Astrocyte (in vitro differentiated cells and primary cell): Measurements from ENCODE around the gene CHST11. TPM values are rescaled to one million over a fixed set of nuclear protein-coding genes. Genes with fewer than 3 reads are reported as not detected.

ENCODE experiments used
- DNase-seq: peaks from one replicate; pipeline ENCODE4 v3.0.0-alpha.2; 2010; ENCODE audit warnings: low read depth
- FAIRE-seq: peaks from 2 replicates; lab custom pipeline; 2011; peaks lifted over from hg19 to GRCh38; lab: Jason Lieb, UNC
- H2AFZ ChIP-seq: 2 replicates; pipeline ENCODE4 v1.6.0; 2012; ENCODE audit warnings: low read depth, low read length, inconsistent platforms
- H3K27ac ChIP-seq: 2 replicates; pipeline ENCODE4 v1.5.1; 2011; ENCODE audit warnings: low read depth, low read length, inconsistent platforms
- H3K27me3 ChIP-seq: 2 replicates; pipeline ENCODE4 v1.6.0; 2011; ENCODE audit warnings: low read length, inconsistent platforms; ENCODE audit not compliant: insufficient read depth
- H3K36me3 ChIP-seq: 2 replicates; pipeline ENCODE4 v1.5.1; 2011; ENCODE audit warnings: low read length, inconsistent platforms; ENCODE audit not compliant: insufficient read depth
- H3K4me1 ChIP-seq: 2 replicates; pipeline ENCODE4 v1.5.1; 2011; ENCODE audit warnings: low read length, inconsistent platforms; ENCODE audit not compliant: insufficient read depth
- H3K4me2 ChIP-seq: 2 replicates; pipeline ENCODE4 v1.6.0; 2012; ENCODE audit warnings: low read length, inconsistent platforms
- H3K4me3 ChIP-seq: 2 replicates; pipeline ENCODE4 v1.5.1; 2011; ENCODE audit warnings: low read depth, mild to moderate bottlenecking, low read length, inconsistent platforms; ENCODE audit not compliant: insufficient read depth
- H3K79me2 ChIP-seq: 2 replicates; pipeline ENCODE4 v1.6.0; 2012; ENCODE audit warnings: mild to moderate bottlenecking, low read length, inconsistent platforms; ENCODE audit not compliant: insufficient read depth
- H3K9ac ChIP-seq: 2 replicates; pipeline ENCODE4 v1.6.0; 2012; ENCODE audit warnings: mild to moderate bottlenecking, low read length, inconsistent platforms
- H3K9me3 ChIP-seq: 2 replicates; pipeline ENCODE4 v1.5.1; 2012; ENCODE audit warnings: low read depth, mild to moderate bottlenecking, low read length, inconsistent platforms; ENCODE audit not compliant: insufficient read depth
- H4K20me1 ChIP-seq: 2 replicates; pipeline ENCODE4 v1.6.0; 2012; ENCODE audit warnings: low read length, inconsistent platforms; ENCODE audit not compliant: insufficient read depth
- H3K27ac Mint-ChIP-seq: one replicate; pipeline ENCODE4 v1.8.0; 2021; ENCODE audit warnings: mild to moderate bottlenecking, mixed read lengths; ENCODE audit not compliant: unreplicated experiment
- H3K27me3 Mint-ChIP-seq: one replicate; pipeline ENCODE4 v1.8.0; 2021; ENCODE audit warnings: low read depth, mixed read lengths; ENCODE audit not compliant: unreplicated experiment
- H3K36me3 Mint-ChIP-seq: one replicate; pipeline ENCODE4 v1.8.0; 2021; ENCODE audit warnings: low read depth, mixed read lengths; ENCODE audit not compliant: unreplicated experiment
- H3K4me1 Mint-ChIP-seq: one replicate; pipeline ENCODE4 v1.8.0; 2021; ENCODE audit warnings: low read depth, mixed read lengths; ENCODE audit not compliant: unreplicated experiment
- H3K4me3 Mint-ChIP-seq: one replicate; pipeline ENCODE4 v1.8.0; 2021; ENCODE audit warnings: mild to moderate bottlenecking, moderate library complexity, mixed read lengths; ENCODE audit not compliant: unreplicated experiment
- H3K9me3 Mint-ChIP-seq: one replicate; pipeline ENCODE4 v1.8.0; 2021; ENCODE audit warnings: mild to moderate bottlenecking, mixed read lengths; ENCODE audit not compliant: unreplicated experiment
- CTCF ChIP-seq: IDR thresholded peaks from 2 replicates; pipeline ENCODE4 v1.5.1; 2011; ENCODE audit warnings: low read depth, mild to moderate bottlenecking, inconsistent platforms, low read length, moderate library complexity; ENCODE audit not compliant: insufficient read depth
- EZH2 ChIP-seq: IDR thresholded peaks from 2 replicates; pipeline ENCODE4 v1.6.1; 2012; ENCODE audit warnings: mild to moderate bottlenecking, low read length, inconsistent platforms; ENCODE audit not compliant: insufficient read depth
- total RNA-seq: library from RNA; stranded (reverse); gene quantifications from 2 replicates; pipeline ENCODE4 v1.2.1, GENCODE V29; 2021

CHST11 gene
- total RNA-seq, 1 donor from 2014 or later: 30.2 TPM

GRCh38 chr12:104677441-104678089 is 220.8 kb downstream of the CHST11 start:
- no peak overlapping the region for H3K9ac ChIP-seq
- no peaks in the 10 kb centered on the region for H3K27me3 Mint-ChIP-seq
- no peak overlapping the region for H2AFZ ChIP-seq
- H3K4me2 ChIP-seq: no peak overlapping the region
- TF ChIP-seq EZH2 (no peak), CTCF (no peak)
- peaks cover 16% of the 10 kb centered on the region for H3K4me1 Mint-ChIP-seq
- peaks cover 6% of the 10 kb centered on the region for H3K4me1 ChIP-seq
- H3K4me3 ChIP-seq: no peak overlapping the region
- no peaks in the 10 kb centered on the region for H3K9me3 Mint-ChIP-seq
- no peaks in the 10 kb centered on the region for H3K36me3 ChIP-seq
- FAIRE-seq (no peak), DNase-seq (no peak)
- no peaks in the 10 kb centered on the region for H3K27me3 ChIP-seq
- H3K36me3 Mint-ChIP-seq: peaks cover 5% of the 10 kb centered on the region
- H4K20me1 ChIP-seq: peaks cover 69% of the 10 kb centered on the region
- H3K27ac ChIP-seq: no peak overlapping the region
- peaks cover 5% of the 10 kb centered on the region for H3K79me2 ChIP-seq
- H3K9me3 ChIP-seq: no peaks in the 10 kb centered on the region
- H3K27ac Mint-ChIP-seq: no peak overlapping the region
- no peak overlapping the region for H3K4me3 Mint-ChIP-seq

DNA sequence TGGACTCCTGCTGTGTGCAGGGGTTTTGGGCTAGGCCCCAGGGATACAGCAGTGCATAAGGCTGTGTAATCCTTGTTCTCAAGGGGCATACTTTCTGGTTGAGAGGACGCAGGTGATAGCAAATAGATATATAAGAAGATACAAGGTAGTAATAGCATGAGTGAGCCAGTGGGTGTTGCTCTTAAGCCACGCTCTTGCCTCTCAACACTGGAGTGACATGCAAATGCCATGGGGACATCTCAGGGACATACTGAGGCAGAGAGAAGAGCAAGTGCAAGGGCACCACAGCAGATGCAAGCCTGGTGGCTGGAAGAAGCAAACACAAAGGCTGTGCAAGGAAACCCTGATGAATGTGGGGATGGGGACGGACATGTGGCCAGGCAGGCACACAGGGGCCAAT is 223.3 kb downstream of the CHST11 start:
- Histone ChIP-seq H3K4me2 (no peak overlapping the region), H3K9me3 (no peaks in the 10 kb centered on the region), H4K20me1 (peaks cover 66% of the 10 kb centered on the region), H3K36me3 (no peaks in the 10 kb centered on the region), H3K79me2 (peaks cover 10% of the 10 kb centered on the region), H3K9ac (no peak overlapping the region), H3K27ac (no peak overlapping the region), H3K27me3 (no peaks in the 10 kb centered on the region), H3K4me1 (no peaks in the 10 kb centered on the region), H3K4me3 (no peak overlapping the region), H2AFZ (no peak overlapping the region)
- Mint-ChIP-seq H3K4me3 (no peak overlapping the region), H3K36me3 (peaks cover 4% of the 10 kb centered on the region), H3K27me3 (no peaks in the 10 kb centered on the region), H3K4me1 (peaks cover 4% of the 10 kb centered on the region), H3K27ac (no peak overlapping the region), H3K9me3 (no peaks in the 10 kb centered on the region)
- FAIRE-seq (no peak), DNase-seq (no peak)
- TF ChIP-seq CTCF (peak; percentile 20), EZH2 (no peak)

- no peak overlapping the region for H3K4me3 ChIP-seq
- H3K27ac ChIP-seq: no peak overlapping the region
- no peaks in the 10 kb centered on the region for H3K9me3 ChIP-seq
- no peaks in the 10 kb centered on the region for H3K36me3 ChIP-seq
- TF ChIP-seq EZH2 (no peak), CTCF (no peak)
- H3K4me2 ChIP-seq: no peak overlapping the region
- peaks cover 62% of the 10 kb centered on the region for H4K20me1 ChIP-seq
- peaks cover 11% of the 10 kb centered on the region for H3K79me2 ChIP-seq
- FAIRE-seq (no peak), DNase-seq (no peak)
- H2AFZ ChIP-seq: no peak overlapping the region
- H3K4me1 Mint-ChIP-seq: peaks cover 4% of the 10 kb centered on the region
- H3K4me3 Mint-ChIP-seq: no peak overlapping the region
- no peaks in the 10 kb centered on the region for H3K27me3 Mint-ChIP-seq
- no peaks in the 10 kb centered on the region for H3K27me3 ChIP-seq
- H3K9ac ChIP-seq: no peak overlapping the region
- peaks cover under 1% of the 10 kb centered on the region for H3K4me1 ChIP-seq
- peaks cover 4% of the 10 kb centered on the region for H3K36me3 Mint-ChIP-seq
- H3K27ac Mint-ChIP-seq: no peak overlapping the region
- no peaks in the 10 kb centered on the region for H3K9me3 Mint-ChIP-seq
Measured at GRCh38 chr12:104680491-104680890, 223.7 kb downstream of the CHST11 start.
